Transverse colon (tissue), 4 donors: Measurements from ENCODE around the gene SAMD7. TPM values are rescaled to one million over a fixed set of nuclear protein-coding genes. Genes with fewer than 3 reads are reported as not detected.

ENCODE experiments used
- DNase-seq: peaks from one replicate; pipeline ENCODE4 v3.0.0-alpha.2; 2019
- H3K27ac ChIP-seq, 4 donors: fragments of 200-600 bp; sonication (generic); 2 replicates each; pipeline ENCODE4 v1.5.1; 2016 to 2018; ENCODE audit warnings: inconsistent platforms in 4 of 4
- H3K27me3 ChIP-seq: fragments of 200-600 bp; sonication (generic); 2 replicates; pipeline ENCODE4 v1.5.1; 2017; ENCODE audit warnings: inconsistent platforms
- H3K36me3 ChIP-seq, 4 donors: fragments of 200-600 bp; sonication (generic); 2 replicates each; pipeline ENCODE4 v1.5.1; 2017 to 2019; ENCODE audit warnings: inconsistent platforms in 4 of 4
- H3K4me1 ChIP-seq, 4 donors: fragments of 200-600 bp; sonication (generic); 2 replicates each; pipeline ENCODE4 v1.5.1; 2017 to 2020; ENCODE audit warnings: inconsistent platforms in 4 of 4
- H3K4me3 ChIP-seq, 4 donors: fragments of 200-600 bp; sonication (generic); 1 replicate in 1 of 4; 2 replicates in 3 of 4; pipeline versions ENCODE4 v1.5.1 to v1.6.1; 2017 to 2019; ENCODE audit warnings: inconsistent platforms in 4 of 4
- H3K9me3 ChIP-seq, 2 donors: fragments of 200-600 bp; sonication (generic); 2 replicates each; pipeline ENCODE4 v1.5.1; 2017 to 2019; ENCODE audit warnings: inconsistent platforms in 2 of 2
- EP300 ChIP-seq: sonication (generic); formaldehyde crosslinking; IDR thresholded peaks from one replicate; pipeline ENCODE4 v1.6.1; 2017; ENCODE audit warnings: antibody characterized with exemption, low read depth
- POLR2A ChIP-seq: fragments of 450-650 bp; IDR thresholded peaks from one replicate; pipeline ENCODE4 v1.6.1; 2016; ENCODE audit warnings: antibody characterized with exemption, mild to moderate bottlenecking, moderate library complexity
- POLR2AphosphoS5 ChIP-seq, 3 donors: sonication (generic); formaldehyde crosslinking; IDR thresholded peaks; one replicate each; pipeline ENCODE4 v1.6.1; 2016; ENCODE audit warnings: antibody characterized with exemption in 3 of 3
- WGBS, 2 donors: methylation state at CpG; one replicate each; pipeline ENCODE4 v1.1.5; 2018; ENCODE audit warnings: low coverage in 1 of 2; 5-methylcytosine and 5-hydroxymethylcytosine counted together
- in situ Hi-C, 4 donors: fragments of 200-750 bp; cut with MboI; loops; one replicate each; pipeline versions ENCODE4 v1.15.0 to v1.15.1; 2017; ENCODE audit warnings: low sequenced_read_pairs in 3 of 4, low pct_ligation_motif_present in 1 of 4, low pct_unique_long_range_greater_than_20kb in 1 of 4
- intact Hi-C: fragments of 100-400 bp; cut with DNase I; formaldehyde crosslinking; loops from one replicate; pipeline ENCODE4 v1.15.1; 2023; ENCODE audit warnings: low total_unique reads
- total RNA-seq, 4 donors: library from RNA; depleted of rRNA; stranded (reverse); fragments of >200 nt; gene quantifications; one replicate each; pipeline ENCODE4 v1.1.0, GENCODE V29; 2016
- TF ChIP-seq, protein P1 (sequence below), 5 experiments: fragments of 200-600 bp in 3 of 5; fragments of 450-650 bp in 2 of 5; sonication (generic) in 3 of 5; IDR thresholded peaks; 1 replicate in 2 of 5; 2 replicates in 3 of 5; pipeline ENCODE4 v1.5.1; 2016 to 2017; ENCODE audit warnings: antibody characterized with exemption in 5 of 5, inconsistent platforms in 3 of 5, mild to moderate bottlenecking in 2 of 5, moderate library complexity in 1 of 5

Gene SAMD7
- total RNA-seq, 4 donors from 2014 or later, result not detected

DNA sequence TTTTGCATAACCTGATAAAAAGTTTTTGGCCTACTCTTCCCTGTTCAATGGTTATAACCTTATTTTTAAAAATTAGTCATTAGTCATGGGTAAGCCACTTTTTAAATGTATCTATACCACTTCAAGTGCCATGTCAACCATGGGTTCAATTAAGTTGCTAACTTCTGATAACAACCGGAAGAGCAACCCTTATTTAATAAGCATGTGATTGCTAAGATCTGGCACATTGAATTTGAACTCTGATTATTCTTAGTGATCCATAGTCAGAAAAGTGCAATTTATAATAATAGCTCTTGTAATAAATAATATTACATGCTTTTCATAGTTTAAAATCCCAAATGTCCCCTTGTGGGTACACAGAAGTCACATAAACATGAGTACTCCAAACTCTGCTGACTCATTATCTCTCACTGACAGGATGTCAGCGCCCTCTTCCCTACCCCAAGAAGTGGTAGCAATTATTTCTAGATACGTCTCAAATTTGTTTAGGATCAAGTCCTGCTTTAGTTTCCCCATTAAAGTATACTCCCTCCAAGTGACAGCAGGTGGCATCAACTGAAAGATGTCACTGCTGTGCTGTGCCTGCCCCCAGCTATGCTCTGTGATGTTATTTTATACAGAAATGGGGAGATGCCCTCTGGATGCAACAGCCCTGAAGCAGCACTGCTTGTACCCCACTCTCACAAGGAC is 18.6 kb downstream of the SAMD7 start:
- WGBS, 2 donors, result 71 to 75% methylated on average over 1 to 3 of the region's 3 CpGs
- no peak overlapping the region for H3K4me3 ChIP-seq
- H3K27ac ChIP-seq, result no peak overlapping the region
- H3K4me1 ChIP-seq, result no peaks in the 10 kb centered on the region
- no peak for DNase-seq
- no peak for TF ChIP-seq POLR2AphosphoS5 (IDR thresholded peaks at IDR 0.05)
- no peak for TF ChIP-seq EP300
- TF ChIP-seq POLR2A, result no peak
- TF ChIP-seq, protein P1, sequence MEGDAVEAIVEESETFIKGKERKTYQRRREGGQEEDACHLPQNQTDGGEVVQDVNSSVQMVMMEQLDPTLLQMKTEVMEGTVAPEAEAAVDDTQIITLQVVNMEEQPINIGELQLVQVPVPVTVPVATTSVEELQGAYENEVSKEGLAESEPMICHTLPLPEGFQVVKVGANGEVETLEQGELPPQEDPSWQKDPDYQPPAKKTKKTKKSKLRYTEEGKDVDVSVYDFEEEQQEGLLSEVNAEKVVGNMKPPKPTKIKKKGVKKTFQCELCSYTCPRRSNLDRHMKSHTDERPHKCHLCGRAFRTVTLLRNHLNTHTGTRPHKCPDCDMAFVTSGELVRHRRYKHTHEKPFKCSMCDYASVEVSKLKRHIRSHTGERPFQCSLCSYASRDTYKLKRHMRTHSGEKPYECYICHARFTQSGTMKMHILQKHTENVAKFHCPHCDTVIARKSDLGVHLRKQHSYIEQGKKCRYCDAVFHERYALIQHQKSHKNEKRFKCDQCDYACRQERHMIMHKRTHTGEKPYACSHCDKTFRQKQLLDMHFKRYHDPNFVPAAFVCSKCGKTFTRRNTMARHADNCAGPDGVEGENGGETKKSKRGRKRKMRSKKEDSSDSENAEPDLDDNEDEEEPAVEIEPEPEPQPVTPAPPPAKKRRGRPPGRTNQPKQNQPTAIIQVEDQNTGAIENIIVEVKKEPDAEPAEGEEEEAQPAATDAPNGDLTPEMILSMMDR (IDR thresholded peaks at IDR 0.05), result no peak
- no peaks in the 10 kb centered on the region for H3K36me3 ChIP-seq
- intact Hi-C loops, result no loop called here
- no peaks in the 10 kb centered on the region for H3K9me3 ChIP-seq
- H3K27me3 ChIP-seq, result no peaks in the 10 kb centered on the region
- in situ Hi-C loops, result no loop called here

DNA sequence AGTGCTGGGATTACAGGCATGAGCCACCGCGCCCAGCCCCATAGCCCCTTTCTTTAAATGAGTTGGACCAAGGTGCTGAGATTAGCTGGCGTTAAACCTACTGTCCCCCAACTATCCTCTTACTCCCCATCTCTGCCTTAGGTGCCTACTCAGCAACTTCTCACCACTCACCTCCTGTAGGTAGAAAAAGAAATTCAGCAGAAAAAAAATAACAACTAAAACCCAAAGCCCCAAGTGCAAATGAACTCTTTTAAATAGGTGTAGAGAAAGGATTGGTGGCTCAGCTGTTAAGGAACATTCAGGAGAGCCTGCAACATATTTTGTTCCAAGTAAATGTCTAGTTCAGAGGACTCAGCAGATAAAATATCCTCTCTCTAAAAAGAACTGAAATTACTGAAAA is 19.5 kb downstream of the SAMD7 start:
- TF ChIP-seq EP300 (no peak), POLR2A (no peak), POLR2AphosphoS5 (IDR thresholded peaks at IDR 0.05) (no peak)
- TF ChIP-seq, protein P1 (IDR thresholded peaks at IDR 0.05), result no peak
- no peak for DNase-seq
- no peak overlapping the region for H3K4me3 ChIP-seq
- in situ Hi-C loops (no loop called here), intact Hi-C loops (no loop called here)
- no peaks in the 10 kb centered on the region for H3K36me3 ChIP-seq
- no peaks in the 10 kb centered on the region for H3K4me1 ChIP-seq
- WGBS, 2 donors, result 92 to 100% methylated on average over 1 to 3 of the region's 3 CpGs
- no peak overlapping the region for H3K27ac ChIP-seq
- H3K9me3 ChIP-seq, result no peaks in the 10 kb centered on the region
- H3K27me3 ChIP-seq, result no peaks in the 10 kb centered on the region

DNA sequence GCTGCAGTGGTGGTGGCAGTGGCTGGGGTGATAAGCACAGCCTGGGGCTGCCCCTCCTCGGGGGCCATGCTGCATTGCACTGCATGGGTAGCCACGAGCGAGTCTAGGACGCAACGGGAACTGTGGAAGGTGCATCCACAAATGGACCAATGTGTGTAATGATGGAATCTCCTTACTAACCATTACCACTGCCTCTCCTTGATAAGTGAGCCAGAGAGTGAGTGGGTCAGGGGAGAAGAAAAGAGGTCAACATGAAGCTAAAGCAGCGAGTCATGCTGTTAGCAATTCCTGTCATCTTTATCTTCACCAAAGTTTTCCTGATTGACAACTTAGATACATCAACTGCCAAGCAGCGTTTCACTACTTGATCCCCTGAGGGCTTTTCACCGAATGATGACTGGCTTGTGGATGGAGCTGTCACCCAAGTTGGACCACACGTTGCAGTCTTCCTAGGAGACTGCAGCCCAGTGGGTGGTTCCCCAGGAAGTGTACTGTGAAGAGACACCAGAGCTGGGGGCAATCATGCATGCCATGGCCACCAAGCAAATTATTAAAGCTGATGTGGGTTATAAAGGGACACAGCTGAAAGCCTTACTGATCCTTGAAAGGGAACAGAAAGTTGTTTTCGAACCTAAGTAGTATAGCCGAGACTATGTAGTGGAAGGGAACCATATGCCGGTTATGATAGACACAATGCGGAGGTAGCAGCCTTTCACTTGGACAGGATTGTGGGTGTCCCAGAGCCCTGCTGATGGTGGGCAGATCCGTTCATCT is 20.6 kb downstream of the SAMD7 start:
- no peak overlapping the region for H3K27ac ChIP-seq
- no peaks in the 10 kb centered on the region for H3K4me1 ChIP-seq
- WGBS, 2 donors, result 82 to 91% methylated on average over 8 to 14 of the region's 14 CpGs
- no peaks in the 10 kb centered on the region for H3K9me3 ChIP-seq
- DNase-seq, result peak; percentile 20
- no peak overlapping the region for H3K4me3 ChIP-seq
- TF ChIP-seq, protein P1 (IDR thresholded peaks at IDR 0.05), result no peak
- TF ChIP-seq POLR2AphosphoS5 (IDR thresholded peaks at IDR 0.05) (no peak), POLR2A (no peak), EP300 (no peak)
- H3K27me3 ChIP-seq, result no peaks in the 10 kb centered on the region
- in situ Hi-C loops, result no loop called here
- intact Hi-C loops, result no loop called here
- H3K36me3 ChIP-seq, result no peaks in the 10 kb centered on the region

DNA sequence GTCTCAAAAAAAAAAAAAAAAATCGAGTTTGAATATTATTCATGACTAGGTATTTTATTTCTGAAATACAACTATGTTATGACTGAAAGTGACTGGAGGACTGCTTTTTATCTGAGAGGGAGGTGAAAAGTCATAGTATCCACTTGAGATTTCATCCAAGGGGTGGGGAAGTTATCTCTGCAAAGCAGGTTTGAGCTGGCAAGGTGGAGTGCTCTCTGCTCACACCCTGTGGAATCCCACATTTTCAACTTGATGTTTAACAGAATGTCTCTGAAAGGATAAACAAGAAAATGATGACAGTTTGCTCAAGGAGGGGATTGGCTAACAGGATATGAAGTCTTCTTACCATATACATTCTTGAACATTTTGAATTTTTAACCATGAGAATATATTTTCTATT is 27.9 kb downstream of the SAMD7 start:
- no peak for DNase-seq
- no peaks in the 10 kb centered on the region for H3K27me3 ChIP-seq
- TF ChIP-seq POLR2A (no peak), POLR2AphosphoS5 (IDR thresholded peaks at IDR 0.05) (no peak), EP300 (no peak)
- TF ChIP-seq, protein P1 (IDR thresholded peaks at IDR 0.05), result no peak
- intact Hi-C loops (no loop called here), in situ Hi-C loops (no loop called here)
- WGBS, 2 donors, result 0 to 40% methylated on average over 1 of the region's 1 CpG
- H3K36me3 ChIP-seq, result no peaks in the 10 kb centered on the region
- no peaks in the 10 kb centered on the region for H3K4me1 ChIP-seq
- no peak overlapping the region for H3K27ac ChIP-seq
- no peaks in the 10 kb centered on the region for H3K9me3 ChIP-seq
- H3K4me3 ChIP-seq, result no peak overlapping the region
